Left ventricle myocardium inferior (tissue), 1 donor: Measurements from ENCODE around the gene SLC35B2. TPM values are rescaled to one million over a fixed set of nuclear protein-coding genes. Genes with fewer than 3 reads are reported as not detected.

Source experiments
- DNase-seq: peaks from one replicate; pipeline ENCODE4 v3.0.0-alpha.2; 2020
- H3K27ac ChIP-seq: fragments of 200-600 bp; replicated peaks from 2 replicates; pipeline ENCODE4 v1.8.0; 2021
- H3K27me3 ChIP-seq: fragments of 200-600 bp; 2 replicates; pipeline ENCODE4 v1.8.0; 2021; ENCODE audit warnings: low read depth
- H3K36me3 ChIP-seq: fragments of 200-600 bp; 2 replicates; pipeline ENCODE4 v1.8.0; 2021
- H3K4me1 ChIP-seq: fragments of 200-600 bp; 2 replicates; pipeline ENCODE4 v1.8.0; 2021
- H3K4me3 ChIP-seq: fragments of 200-600 bp; 2 replicates; pipeline ENCODE4 v1.8.0; 2021; ENCODE audit warnings: mild to moderate bottlenecking, moderate library complexity
- H3K9me3 ChIP-seq: fragments of 200-600 bp; replicated peaks from 2 replicates; pipeline ENCODE4 v1.8.0; 2021
- CTCF ChIP-seq: fragments of 200-600 bp; IDR thresholded peaks from 2 replicates; pipeline ENCODE4 v1.8.0; 2021; ENCODE audit warnings: antibody characterized with exemption, mild to moderate bottlenecking, borderline replicate concordance
- intact Hi-C: fragments of 100-400 bp; cut with micrococcal nuclease; formaldehyde crosslinking; loops from one replicate; pipeline ENCODE4 v1.11.0; 2022
- total RNA-seq: library from RNA; stranded (reverse); fragmentation: NEBNext Ultra II Directional; extraction: Animal tissue kit (Norgen Biotek cat#: 25700); gene quantifications from one replicate; pipeline ENCODE4 v1.2.1, GENCODE V29; 2021
- donor health status: DM: no; HTN: yes; CAD: no; lungs with severe emphysema.

Gene SLC35B2
- total RNA-seq, 1 donor from 2014 or later: 20.2 TPM

GRCh38 chr6:44255105-44255808 is 2.1 kb downstream of the SLC35B2 start:
- Histone ChIP-seq H3K27me3 (no peaks in the 10 kb centered on the region), H3K36me3 (peaks cover 67% of the 10 kb centered on the region), H3K9me3 (no peaks in the 10 kb centered on the region), H3K27ac (peak overlapping the region; percentile 96), H3K4me3 (no peak overlapping the region), H3K4me1 (peaks cover 75% of the 10 kb centered on the region)
- no peak for TF ChIP-seq CTCF
- intact Hi-C loops: no loop called here
- no peak for DNase-seq

GRCh38 chr6:44254191-44255104 is 2.9 kb downstream of the SLC35B2 start:
- Histone ChIP-seq H3K27ac (peak overlapping the region; percentile 15), H3K36me3 (peaks cover 67% of the 10 kb centered on the region), H3K27me3 (no peaks in the 10 kb centered on the region), H3K4me3 (no peak overlapping the region), H3K9me3 (no peaks in the 10 kb centered on the region), H3K4me1 (peaks cover 83% of the 10 kb centered on the region)
- no peak for TF ChIP-seq CTCF
- intact Hi-C loops: no loop called here
- no peak for DNase-seq

GRCh38 chr6:44253307-44254101 is 3.8 kb downstream of the SLC35B2 start:
- H3K4me1 ChIP-seq: peaks cover 92% of the 10 kb centered on the region

GRCh38 chr6:44251576-44252524 is 5.5 kb downstream of the SLC35B2 start:
- intact Hi-C loops: no loop called here
- peaks cover 82% of the 10 kb centered on the region for H3K36me3 ChIP-seq

More at GRCh38 chr6:44253307-44254101, 3.8 kb downstream of the SLC35B2 start:
- H3K9me3 ChIP-seq: no peaks in the 10 kb centered on the region
- peaks cover 76% of the 10 kb centered on the region for H3K36me3 ChIP-seq
- intact Hi-C loops: no loop called here
- no peak overlapping the region for H3K4me3 ChIP-seq
- H3K27ac ChIP-seq: peak overlapping the region; percentile 15
- DNase-seq: no peak
- peak; percentile 56 for TF ChIP-seq CTCF
- H3K27me3 ChIP-seq: no peaks in the 10 kb centered on the region

More at GRCh38 chr6:44251576-44252524, 5.5 kb downstream of the SLC35B2 start:
- TF ChIP-seq CTCF: no peak
- Histone ChIP-seq H3K9me3 (no peaks in the 10 kb centered on the region), H3K4me3 (no peak overlapping the region), H3K27ac (no peak overlapping the region), H3K4me1 (peaks cover 95% of the 10 kb centered on the region), H3K27me3 (no peaks in the 10 kb centered on the region)
- no peak for DNase-seq
